ENCODE data around the gene MTG2. TPM values are rescaled to one million over a fixed set of nuclear protein-coding genes. Genes with fewer than 3 reads are reported as not detected.

MTG2 gene
- total and polyA plus RNA-seq, 2 of the 4 experiments (the other 2 are of a cell fraction), result 11.5 to 25.2 TPM

DNA sequence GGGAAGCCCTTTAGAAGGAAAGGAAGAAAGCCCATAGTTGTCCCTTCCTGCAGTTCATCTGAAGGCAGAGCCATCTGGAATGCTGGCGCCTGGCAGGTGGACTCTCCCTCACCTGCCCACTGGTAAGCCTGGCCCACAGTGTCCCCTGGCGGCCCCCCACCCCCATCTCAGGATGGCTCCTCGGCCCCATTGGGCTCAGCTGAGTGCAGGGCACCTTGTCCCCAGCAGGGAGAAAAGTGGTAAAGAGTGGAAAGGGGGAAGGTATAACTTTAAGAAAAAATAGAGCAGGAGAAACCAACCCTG lies 26.6 kb upstream of the MTG2 start:
- no peak overlapping the region for H2BK20ac ChIP-seq (ENCODE audit: low read depth, low read length)
- H3K9me1 ChIP-seq (ENCODE audit: insufficient read depth, low read length), result peaks cover 12% of the 10 kb centered on the region; the same call in 1 of the 2 replicates
- no peak for DNase-seq
- H3K79me1 ChIP-seq (ENCODE audit: low read depth in 1 of 2, low read length in 2 of 2), result peaks cover 15 to 84% of the 10 kb centered on the region in 2 experiments
- in situ Hi-C loops (cut with MboI; ENCODE audit: low sequenced_read_pairs) (no loop called here), intact Hi-C loops (cut with micrococcal nuclease) (no loop called here), dilution Hi-C loops (cut with HindIII; ENCODE audit: low sequenced_read_pairs, unreplicated experiment) (no loop called here)
- H4K20me1 ChIP-seq (ENCODE audit: insufficient read depth, low read length), result peaks cover 81% of the 10 kb centered on the region
- H3K27ac ChIP-seq (ENCODE audit: insufficient read depth, low read length), result no peak overlapping the region
- no peaks in the 10 kb centered on the region for H3K9me3 ChIP-seq (ENCODE audit: control insufficient read depth, insufficient read depth, low read length)
- peak overlapping the region; percentile 39 for H2AK9ac ChIP-seq (replicated peaks; ENCODE audit: low read depth, low read length, poor library complexity)
- no peak overlapping the region for H3K4me3 ChIP-seq (ENCODE audit: insufficient read depth, low read depth, low read length)
- peaks cover 6% of the 10 kb centered on the region for H3K4me1 ChIP-seq (ENCODE audit: control insufficient read depth, insufficient read depth, low read length)
- no peak overlapping the region for H2AFZ ChIP-seq (replicated peaks; ENCODE audit: low read length, poor library complexity)
- no peak overlapping the region for H3K18ac ChIP-seq (ENCODE audit: low read depth, low read length)
- no peak overlapping the region for H3K4ac ChIP-seq (ENCODE audit: low read depth, low read length)
- H3K9ac ChIP-seq (ENCODE audit: low read depth, low read length), result no peak overlapping the region
- no peak overlapping the region for H2BK5ac ChIP-seq (ENCODE audit: low read depth, low read length, poor library complexity, severe bottlenecking)
- H2AK5ac ChIP-seq (ENCODE audit: low read depth, low read length), result no peak overlapping the region
- H3K27me3 ChIP-seq (ENCODE audit: control insufficient read depth, insufficient read depth, low read length), result no peaks in the 10 kb centered on the region
- no peak overlapping the region for H3K4me2 ChIP-seq (ENCODE audit: low read depth, low read length)
- H3K14ac ChIP-seq (replicated peaks; ENCODE audit: low read depth, low read length), result no peak overlapping the region
- no TSS peak for BruUV-seq (replicated peaks)
- H2BK120ac ChIP-seq (ENCODE audit: low read depth, low read length), result no peak overlapping the region
- no peak overlapping the region for H4K5ac ChIP-seq (ENCODE audit: low read depth, low read length)
- no peak overlapping the region for H3K23ac ChIP-seq (ENCODE audit: low read depth, low read length)
- no peak for TF ChIP-seq CEBPB (IDR thresholded peaks at IDR 0.05; ENCODE audit: low read depth, low read length)
- no peak for TF ChIP-seq POLR2A (IDR thresholded peaks at IDR 0.05; ENCODE audit: low read depth, low read length)
- no peak for TF ChIP-seq MAZ (IDR thresholded peaks at IDR 0.05; ENCODE audit: borderline replicate concordance, low read depth, low read length)
- TF ChIP-seq RCOR1 (IDR thresholded peaks at IDR 0.05; ENCODE audit: insufficient replicate concordance, low read length), result no peak
- TF ChIP-seq, protein P1, sequence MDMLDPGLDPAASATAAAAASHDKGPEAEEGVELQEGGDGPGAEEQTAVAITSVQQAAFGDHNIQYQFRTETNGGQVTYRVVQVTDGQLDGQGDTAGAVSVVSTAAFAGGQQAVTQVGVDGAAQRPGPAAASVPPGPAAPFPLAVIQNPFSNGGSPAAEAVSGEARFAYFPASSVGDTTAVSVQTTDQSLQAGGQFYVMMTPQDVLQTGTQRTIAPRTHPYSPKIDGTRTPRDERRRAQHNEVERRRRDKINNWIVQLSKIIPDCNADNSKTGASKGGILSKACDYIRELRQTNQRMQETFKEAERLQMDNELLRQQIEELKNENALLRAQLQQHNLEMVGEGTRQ (IDR thresholded peaks at IDR 0.05; ENCODE audit: low read depth, low read length), result no peak
- no peak for TF ChIP-seq MAFK (IDR thresholded peaks at IDR 0.05; ENCODE audit: low read depth, low read length)
- TF ChIP-seq NFE2L2 (IDR thresholded peaks at IDR 0.05; ENCODE audit: low read depth, low read length), result no peak
- TF ChIP-seq CHD1 (IDR thresholded peaks at IDR 0.05; ENCODE audit: low read depth, low read length), result no peak
- TF ChIP-seq FOS (IDR thresholded peaks at IDR 0.05; ENCODE audit: low read depth, low read length), result no peak
- TF ChIP-seq, protein P2, sequence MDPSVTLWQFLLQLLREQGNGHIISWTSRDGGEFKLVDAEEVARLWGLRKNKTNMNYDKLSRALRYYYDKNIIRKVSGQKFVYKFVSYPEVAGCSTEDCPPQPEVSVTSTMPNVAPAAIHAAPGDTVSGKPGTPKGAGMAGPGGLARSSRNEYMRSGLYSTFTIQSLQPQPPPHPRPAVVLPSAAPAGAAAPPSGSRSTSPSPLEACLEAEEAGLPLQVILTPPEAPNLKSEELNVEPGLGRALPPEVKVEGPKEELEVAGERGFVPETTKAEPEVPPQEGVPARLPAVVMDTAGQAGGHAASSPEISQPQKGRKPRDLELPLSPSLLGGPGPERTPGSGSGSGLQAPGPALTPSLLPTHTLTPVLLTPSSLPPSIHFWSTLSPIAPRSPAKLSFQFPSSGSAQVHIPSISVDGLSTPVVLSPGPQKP (IDR thresholded peaks at IDR 0.05; ENCODE audit: borderline replicate concordance, low read depth, low read length), result no peak
- TF ChIP-seq, protein P3, sequence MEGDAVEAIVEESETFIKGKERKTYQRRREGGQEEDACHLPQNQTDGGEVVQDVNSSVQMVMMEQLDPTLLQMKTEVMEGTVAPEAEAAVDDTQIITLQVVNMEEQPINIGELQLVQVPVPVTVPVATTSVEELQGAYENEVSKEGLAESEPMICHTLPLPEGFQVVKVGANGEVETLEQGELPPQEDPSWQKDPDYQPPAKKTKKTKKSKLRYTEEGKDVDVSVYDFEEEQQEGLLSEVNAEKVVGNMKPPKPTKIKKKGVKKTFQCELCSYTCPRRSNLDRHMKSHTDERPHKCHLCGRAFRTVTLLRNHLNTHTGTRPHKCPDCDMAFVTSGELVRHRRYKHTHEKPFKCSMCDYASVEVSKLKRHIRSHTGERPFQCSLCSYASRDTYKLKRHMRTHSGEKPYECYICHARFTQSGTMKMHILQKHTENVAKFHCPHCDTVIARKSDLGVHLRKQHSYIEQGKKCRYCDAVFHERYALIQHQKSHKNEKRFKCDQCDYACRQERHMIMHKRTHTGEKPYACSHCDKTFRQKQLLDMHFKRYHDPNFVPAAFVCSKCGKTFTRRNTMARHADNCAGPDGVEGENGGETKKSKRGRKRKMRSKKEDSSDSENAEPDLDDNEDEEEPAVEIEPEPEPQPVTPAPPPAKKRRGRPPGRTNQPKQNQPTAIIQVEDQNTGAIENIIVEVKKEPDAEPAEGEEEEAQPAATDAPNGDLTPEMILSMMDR (conservative IDR thresholded peaks at IDR 0.05; ENCODE audit: low read depth, low read length), result no peak
- TF ChIP-seq RFX5 (IDR thresholded peaks at IDR 0.05; ENCODE audit: low read depth, low read length), result no peak
- no peak for TF ChIP-seq SMC3 (IDR thresholded peaks at IDR 0.05; ENCODE audit: low read depth, low read length)
- TF ChIP-seq MXI1 (IDR thresholded peaks at IDR 0.05; ENCODE audit: borderline replicate concordance, low read depth, low read length), result no peak
- TF ChIP-seq RAD21 (IDR thresholded peaks at IDR 0.05; ENCODE audit: low read length), result no peak
- WGBS, 2 experiments (ENCODE audit: extremely low coverage in 2 of 2, insufficient read length in 1 of 2), result no CpG with 5 or more reads among the region's 3 CpGs
- H3K56ac ChIP-seq (ENCODE audit: extremely low read depth, insufficient read depth, low read length), result no peak overlapping the region
- H3K36me3 ChIP-seq (ENCODE audit: control insufficient read depth, insufficient read depth, low read length), result peaks cover 23% of the 10 kb centered on the region
- H4K8ac ChIP-seq (ENCODE audit: low read depth in 2 of 2, low read length in 2 of 2), result no peak overlapping the region
- no peak for ATAC-seq (ENCODE audit: low read depth)
- no peak overlapping the region for H2BK15ac ChIP-seq (ENCODE audit: low read depth, low read length)
- no peak overlapping the region for H4K91ac ChIP-seq (ENCODE audit: insufficient read depth, low read depth, low read length)
- CTCF ChIA-PET, result no interaction called here
- POLR2A ChIA-PET (ENCODE audit: unreplicated experiment), result no interaction called here

Measured in IMR-90 (cell line).